ENCODE results near the gene VILL. TPM values are rescaled to one million over a fixed set of nuclear protein-coding genes. Genes with fewer than 3 reads are reported as not detected.
"Not testable (repeated sequence)": the region's sequence is repeated elsewhere in the genome, so short reads cannot be mapped to it uniquely, and the experiment has no call there.

VILL gene
- polyA plus RNA-seq, 4 donors, result 8.2 to 16.3 (median 12.2) TPM

- DNase-seq (ENCODE audit: low read depth in 4 of 4, low spot score in 3 of 4), result no peak
Observed at GRCh38 chr3:38031022-38031994, 40.7 kb downstream of the VILL start.

DNA sequence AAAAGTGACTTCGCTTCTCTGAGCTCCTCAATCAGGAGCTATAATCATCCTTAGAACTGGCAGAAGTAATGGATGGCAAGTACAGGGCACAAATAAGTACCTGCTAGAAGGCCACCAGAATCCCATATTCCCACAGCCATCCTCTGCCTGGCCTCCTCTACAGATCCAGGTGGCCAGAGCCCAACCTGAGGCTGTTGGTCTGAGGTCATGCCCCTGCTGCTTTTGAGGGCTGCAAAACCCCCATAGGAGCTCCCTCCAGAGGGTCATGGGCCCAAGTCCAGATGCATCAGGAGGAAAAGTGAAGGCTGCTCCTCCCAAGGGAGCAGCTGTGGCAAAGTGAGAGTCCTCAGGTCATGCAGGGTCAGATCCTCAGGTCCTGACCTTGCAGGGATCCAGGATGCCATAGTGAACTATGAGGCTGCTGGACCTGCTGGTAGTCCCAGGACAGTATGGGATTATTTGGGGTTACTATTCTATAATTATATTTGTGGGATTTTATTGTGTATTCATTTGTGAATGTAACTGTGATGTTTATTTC is 41.8 kb downstream of the VILL start:
- no peak for DNase-seq (ENCODE audit: low read depth in 4 of 4, low spot score in 3 of 4)

GRCh38 chr3:38033586-38033985 is 43.0 kb downstream of the VILL start:
- not testable (repeated sequence) for DNase-seq (ENCODE audit: low read depth in 4 of 4, low spot score in 3 of 4)

DNA sequence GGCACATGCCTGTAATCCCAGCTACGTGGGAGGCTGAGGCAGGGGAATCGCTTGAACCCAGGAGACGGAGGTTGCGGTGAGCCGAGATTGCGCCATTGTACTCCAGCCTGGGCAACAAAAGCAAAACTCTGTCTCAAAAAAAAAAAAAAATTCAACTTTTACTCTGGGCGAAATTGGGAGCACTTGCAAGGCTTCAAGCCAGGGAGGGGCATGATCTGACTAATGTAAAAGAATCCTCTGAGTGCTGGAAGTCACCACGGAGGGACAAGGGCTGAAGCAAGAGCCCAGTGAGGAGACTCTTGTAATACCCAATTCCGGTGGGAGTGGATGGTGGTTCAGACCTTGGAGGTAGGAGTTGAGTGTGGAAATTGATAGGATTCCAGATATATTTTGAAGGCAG is 43.7 kb downstream of the VILL start:
- not testable (repeated sequence) for DNase-seq (ENCODE audit: low read depth in 4 of 4, low spot score in 3 of 4)

- no peak for DNase-seq (ENCODE audit: low read depth in 4 of 4, low spot score in 3 of 4)
Observed at GRCh38 chr3:38036286-38036685, 45.7 kb downstream of the VILL start.

GRCh38 chr3:38036906-38037305 is 46.3 kb downstream of the VILL start:
- DNase-seq (ENCODE audit: low read depth in 4 of 4, low spot score in 3 of 4), result no peak

GRCh38 chr3:38038447-38038911 is 47.9 kb downstream of the VILL start:
- no peak for DNase-seq (ENCODE audit: low read depth in 4 of 4, low spot score in 3 of 4)

DNA sequence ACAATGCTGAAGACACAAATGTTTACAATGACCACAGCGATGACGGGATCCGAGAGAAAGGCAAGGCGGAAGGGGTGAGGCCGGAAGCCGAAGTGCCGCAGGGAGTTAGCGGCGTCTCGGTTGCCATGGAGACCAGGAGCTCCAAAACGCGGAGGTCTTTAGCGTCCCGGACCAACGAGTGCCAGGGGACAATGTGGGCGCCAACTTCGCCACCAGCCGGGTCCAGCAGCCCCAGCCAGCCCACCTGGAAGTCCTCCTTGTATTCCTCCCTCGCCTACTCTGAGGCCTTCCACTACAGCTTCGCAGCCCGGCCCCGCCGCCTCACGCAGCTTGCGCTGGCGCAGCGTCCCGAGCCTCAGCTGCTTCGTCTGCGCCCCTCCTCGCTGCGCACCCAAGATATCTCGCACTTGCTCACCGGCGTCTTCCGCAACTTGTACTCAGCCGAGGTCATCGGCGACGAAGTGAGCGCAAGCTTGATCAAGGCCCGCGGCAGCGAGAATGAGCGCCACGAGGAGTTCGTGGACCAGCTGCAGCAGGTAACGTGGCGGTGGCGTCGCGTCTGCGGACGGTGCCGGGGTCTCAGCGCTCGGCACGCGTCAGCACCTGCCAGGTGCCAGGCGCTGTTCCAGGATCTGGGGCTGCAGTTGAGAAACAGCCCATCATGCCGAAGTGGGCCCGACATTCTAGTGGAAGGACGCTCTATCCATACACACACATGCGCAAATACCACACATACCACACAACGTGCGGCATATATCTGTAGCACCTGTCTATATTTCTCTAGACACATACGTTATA is 48.7 kb downstream of the VILL start, which contains the start of gene DLEC1:
Gene DLEC1, plus strand, starts transcription at position 108 of the 798 bp plus-strand sequence. Its CDS starts 18 bp downstream, at position 126.
- no peak for DNase-seq (ENCODE audit: low read depth in 4 of 4, low spot score in 3 of 4)

DNA sequence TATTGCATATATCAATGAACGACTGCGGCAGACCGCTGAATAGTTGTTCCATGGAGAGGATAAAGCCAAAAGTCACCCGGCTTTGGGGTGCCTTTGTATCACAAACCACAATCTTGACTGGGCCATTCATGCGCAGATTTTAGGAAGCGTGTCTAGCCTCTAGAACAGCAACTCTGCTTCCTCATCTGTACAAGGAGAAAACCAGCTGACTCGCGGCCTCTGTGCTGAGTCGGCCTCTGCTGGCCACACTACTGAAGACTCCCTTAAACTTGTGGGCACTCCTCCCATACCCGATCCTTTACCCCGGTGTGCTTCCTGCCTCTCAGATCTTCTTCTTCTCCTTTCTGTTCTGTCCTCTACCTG is 49.3 kb downstream of the VILL start:
- DNase-seq (ENCODE audit: low read depth in 4 of 4, low spot score in 3 of 4), result no peak

GRCh38 chr3:38040401-38040800 is 49.8 kb downstream of the VILL start:
- no peak for DNase-seq (ENCODE audit: low read depth in 4 of 4, low spot score in 3 of 4)

- DNase-seq (ENCODE audit: low read depth in 4 of 4, low spot score in 3 of 4), result no peak
Observed at GRCh38 chr3:38043486-38043885, 52.9 kb downstream of the VILL start.

- DNase-seq (ENCODE audit: low read depth in 4 of 4, low spot score in 3 of 4), result no peak
Observed at GRCh38 chr3:38046027-38046426, 55.4 kb downstream of the VILL start.

- DNase-seq (ENCODE audit: low read depth in 4 of 4, low spot score in 3 of 4), result no peak
Observed at GRCh38 chr3:38046821-38047220, 56.2 kb downstream of the VILL start.

DNA sequence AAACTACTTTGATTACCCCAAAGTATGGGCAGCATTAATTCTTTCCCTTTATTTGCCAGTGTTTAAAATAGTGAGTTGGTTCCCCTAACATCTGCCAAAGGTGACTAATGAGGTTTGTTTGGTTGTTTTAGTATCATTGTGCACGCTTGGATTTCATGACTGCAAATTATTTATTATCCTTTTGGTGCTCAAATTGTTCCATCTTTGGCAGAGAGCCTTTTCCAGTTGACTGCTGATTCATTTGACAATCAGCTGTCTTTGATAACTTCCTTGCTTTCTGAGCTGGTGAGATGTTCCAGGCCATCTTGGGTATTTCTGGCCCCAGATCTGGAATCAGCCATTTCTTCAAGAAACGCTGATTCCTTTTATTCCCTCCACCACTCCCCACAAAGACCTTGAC is 57.3 kb downstream of the VILL start:
- no peak for DNase-seq (ENCODE audit: low read depth in 4 of 4, low spot score in 3 of 4)

- DNase-seq (ENCODE audit: low read depth in 4 of 4, low spot score in 3 of 4), result no peak
Observed at GRCh38 chr3:38049358-38050126, 59.0 kb downstream of the VILL start.

GRCh38 chr3:38051131-38051530 is 60.5 kb downstream of the VILL start:
- no peak for DNase-seq (ENCODE audit: low read depth in 4 of 4, low spot score in 3 of 4)

DNA sequence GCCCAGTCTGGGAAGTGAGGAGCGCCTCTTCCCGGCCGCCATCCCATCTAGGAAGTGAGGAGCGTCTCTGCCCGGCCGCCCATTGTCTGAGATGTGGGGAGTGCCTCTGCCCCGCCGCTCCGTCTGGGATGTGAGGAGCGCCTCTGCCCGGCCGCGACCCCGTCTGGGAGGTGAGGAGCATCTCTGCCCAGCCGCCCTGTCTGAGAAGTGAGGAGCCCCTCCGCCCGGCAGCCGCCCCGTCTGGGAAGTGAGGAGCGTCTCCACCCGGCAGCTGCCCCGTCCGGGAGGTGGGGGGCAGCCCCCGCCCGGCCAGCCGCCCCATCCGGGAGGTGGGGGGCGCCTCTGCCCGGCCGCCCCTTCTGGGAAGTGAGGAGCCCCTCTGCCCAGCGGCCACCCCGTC is 62.7 kb downstream of the VILL start:
- not testable (repeated sequence) for DNase-seq (ENCODE audit: low read depth in 4 of 4, low spot score in 3 of 4)

DNA sequence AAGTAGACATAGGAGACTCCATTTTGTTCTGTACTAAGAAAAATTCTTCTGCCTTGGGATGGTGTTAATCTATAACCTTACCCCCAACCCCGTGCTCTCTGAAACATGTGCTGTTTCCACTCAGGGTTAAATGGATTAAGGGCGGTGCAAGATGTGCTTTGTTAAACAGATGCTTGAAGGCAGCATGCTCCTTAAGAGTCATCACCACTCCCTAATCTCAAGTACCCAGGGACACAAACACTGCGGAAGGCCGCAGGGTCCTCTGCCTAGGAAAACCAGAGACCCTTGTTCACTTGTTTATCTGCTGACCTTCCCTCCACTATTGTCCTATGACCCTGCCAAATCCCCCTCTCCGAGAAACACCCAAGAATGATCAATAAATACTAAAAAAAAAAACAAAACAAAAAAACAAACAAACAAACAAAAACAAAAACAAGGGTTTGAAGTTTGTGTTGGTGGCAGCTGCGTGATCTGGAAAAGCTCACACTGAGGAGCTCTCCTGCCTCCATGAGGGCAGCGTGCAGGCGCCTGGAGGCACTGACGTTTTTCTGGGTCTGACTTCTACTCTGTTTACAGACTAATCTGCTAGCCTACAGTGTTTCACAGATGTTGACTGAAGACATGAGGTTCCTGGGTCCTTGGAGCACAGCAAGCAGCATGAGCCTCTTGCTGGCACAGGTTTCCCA is 63.4 kb downstream of the VILL start:
- not testable (repeated sequence) for DNase-seq (ENCODE audit: low read depth in 4 of 4, low spot score in 3 of 4)

DNA sequence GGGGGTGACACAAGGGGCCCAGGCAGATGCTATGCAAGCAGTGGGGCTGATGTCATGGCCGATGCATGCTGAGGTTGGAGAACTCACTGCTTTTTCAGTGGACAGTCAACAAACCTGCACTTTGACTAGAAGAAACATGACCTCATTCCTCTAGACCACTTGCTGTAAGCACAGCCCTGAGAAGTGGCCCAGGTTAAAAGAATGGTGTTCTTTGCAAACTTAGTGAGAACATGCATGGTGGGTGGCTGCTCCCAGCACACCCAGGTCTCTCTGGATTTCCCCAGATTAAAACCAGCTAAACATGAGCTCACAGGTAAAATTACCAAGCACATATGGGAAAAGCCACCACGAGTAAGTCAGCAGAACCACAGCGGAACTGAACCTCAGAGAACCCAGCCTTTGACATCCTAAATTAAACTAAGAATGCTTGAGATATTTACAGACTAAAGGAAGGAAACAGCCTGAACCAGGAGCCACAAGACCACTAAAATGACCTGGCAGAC is 64.0 kb downstream of the VILL start:
- DNase-seq (ENCODE audit: low read depth in 4 of 4, low spot score in 3 of 4), result no peak
